Endothelial cell of umbilical vein (primary cell): ENCODE measurements around the gene GPR158.

Experiments
- EZH2 ChIP-seq: IDR thresholded peaks from 2 replicates; pipeline ENCODE4 v1.6.1; 2012; ENCODE audit warnings: borderline replicate concordance, low read depth, mild to moderate bottlenecking, moderate library complexity, low read length, inconsistent platforms; ENCODE audit not compliant: severe bottlenecking
- FOS ChIP-seq: IDR thresholded peaks from 2 replicates; pipeline ENCODE4 v1.6.1; 2011; ENCODE audit warnings: mild to moderate bottlenecking, low read length, moderate library complexity, borderline replicate concordance; ENCODE audit not compliant: insufficient read depth
- GATA2 ChIP-seq: IDR thresholded peaks from 2 replicates; pipeline ENCODE4 v1.7.0; 2011; ENCODE audit warnings: low read depth, mild to moderate bottlenecking, moderate library complexity, mixed read lengths, low read length; ENCODE audit not compliant: insufficient read length, insufficient read depth
- JUN ChIP-seq: IDR thresholded peaks from 2 replicates; pipeline ENCODE4 v1.6.1; 2011; ENCODE audit warnings: borderline replicate concordance, low read depth; ENCODE audit not compliant: insufficient read length, insufficient read depth
- MYC ChIP-seq: IDR thresholded peaks from one replicate; pipeline ENCODE4 v1.6.1; 2011; ENCODE audit warnings: mild to moderate bottlenecking, low read depth, low read length
- POLR2A ChIP-seq: IDR thresholded peaks from 2 replicates; pipeline ENCODE4 v1.6.1; 2012; ENCODE audit warnings: low read depth, mild to moderate bottlenecking, control low read depth, low read length
- POLR2AphosphoS5 ChIP-seq: IDR thresholded peaks from 2 replicates; pipeline ENCODE4 v1.6.1; 2012; ENCODE audit warnings: low read depth, mild to moderate bottlenecking, control low read depth, low read length, moderate library complexity; ENCODE audit not compliant: insufficient read depth
- TF ChIP-seq, protein P1 (sequence below), 2 donors: IDR thresholded peaks; 1 replicate in 1 of 2; 2 replicates in 1 of 2; pipeline ENCODE4 v1.5.1; 2011; ENCODE audit warnings: low read length in 2 of 2, mild to moderate bottlenecking in 2 of 2, moderate library complexity in 2 of 2, control low read depth in 1 of 2, inconsistent platforms in 1 of 2, low read depth in 1 of 2; ENCODE audit not compliant: insufficient read depth in 1 of 2; ENCODE audit errors: extremely low read depth in 1 of 2
- TF ChIP-seq, protein P2 (sequence below): IDR thresholded peaks from 2 replicates; pipeline ENCODE4 v1.6.1; 2011; ENCODE audit not compliant: insufficient read depth, insufficient read length

DNA sequence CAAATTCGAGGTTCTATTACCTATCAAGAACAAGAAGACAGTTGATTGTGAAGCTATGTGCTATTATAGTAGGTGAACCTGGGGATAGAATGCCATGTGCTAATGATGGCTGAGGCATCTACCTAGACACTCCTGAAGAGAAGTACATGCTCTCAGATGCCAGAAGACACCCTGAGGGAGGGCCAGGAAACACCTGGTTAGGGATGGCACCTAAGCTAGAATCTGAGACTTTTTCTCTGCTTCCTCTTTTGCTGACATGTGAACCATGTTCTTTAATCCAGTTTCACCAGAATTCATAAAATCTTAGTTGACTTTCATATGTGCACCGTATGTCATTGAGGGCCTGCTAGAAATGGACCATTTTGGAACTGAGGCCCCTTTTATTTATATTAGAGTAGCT, 242.8 kb downstream of the GPR158 start:
- TF ChIP-seq POLR2AphosphoS5 (no peak), FOS (no peak), POLR2A (no peak), MYC (no peak), EZH2 (no peak), JUN (no peak), GATA2 (no peak)
- TF ChIP-seq, protein P1, sequence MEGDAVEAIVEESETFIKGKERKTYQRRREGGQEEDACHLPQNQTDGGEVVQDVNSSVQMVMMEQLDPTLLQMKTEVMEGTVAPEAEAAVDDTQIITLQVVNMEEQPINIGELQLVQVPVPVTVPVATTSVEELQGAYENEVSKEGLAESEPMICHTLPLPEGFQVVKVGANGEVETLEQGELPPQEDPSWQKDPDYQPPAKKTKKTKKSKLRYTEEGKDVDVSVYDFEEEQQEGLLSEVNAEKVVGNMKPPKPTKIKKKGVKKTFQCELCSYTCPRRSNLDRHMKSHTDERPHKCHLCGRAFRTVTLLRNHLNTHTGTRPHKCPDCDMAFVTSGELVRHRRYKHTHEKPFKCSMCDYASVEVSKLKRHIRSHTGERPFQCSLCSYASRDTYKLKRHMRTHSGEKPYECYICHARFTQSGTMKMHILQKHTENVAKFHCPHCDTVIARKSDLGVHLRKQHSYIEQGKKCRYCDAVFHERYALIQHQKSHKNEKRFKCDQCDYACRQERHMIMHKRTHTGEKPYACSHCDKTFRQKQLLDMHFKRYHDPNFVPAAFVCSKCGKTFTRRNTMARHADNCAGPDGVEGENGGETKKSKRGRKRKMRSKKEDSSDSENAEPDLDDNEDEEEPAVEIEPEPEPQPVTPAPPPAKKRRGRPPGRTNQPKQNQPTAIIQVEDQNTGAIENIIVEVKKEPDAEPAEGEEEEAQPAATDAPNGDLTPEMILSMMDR (IDR thresholded peaks at IDR 0.05; ENCODE audit: extremely low read depth in 1 of 2, insufficient read depth in 1 of 2, low read depth in 1 of 2, low read length in 2 of 2), result no peak
- TF ChIP-seq, protein P2, sequence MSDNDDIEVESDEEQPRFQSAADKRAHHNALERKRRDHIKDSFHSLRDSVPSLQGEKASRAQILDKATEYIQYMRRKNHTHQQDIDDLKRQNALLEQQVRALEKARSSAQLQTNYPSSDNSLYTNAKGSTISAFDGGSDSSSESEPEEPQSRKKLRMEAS, result no peak
